ENCODE data around the gene CCDC38. TPM values are rescaled to one million over a fixed set of nuclear protein-coding genes. Genes with fewer than 3 reads are reported as not detected.
"Not testable (repeated sequence)": the region's sequence is repeated elsewhere in the genome, so short reads cannot be mapped to it uniquely, and the experiment has no call there.

The CCDC38 gene
- total RNA-seq, 1 donor from 2014 or later = 0.06 TPM

- peak; percentile 11 for TF ChIP-seq CTCF (conservative IDR thresholded peaks at IDR 0.05; ENCODE audit: low read depth, low read length)
- H3K4me3 ChIP-seq (ENCODE audit: low read depth, low read length) = peak within 1 kb of the TSS; percentile 69
- DNase-seq (ENCODE audit: low read depth) = peak; percentile 84
Observed at GRCh38 chr12:95858451-95859343, 83.7 kb downstream of the CCDC38 start, which contains the start of gene SNRPF. Gene SNRPF (plus strand): TSS chr12:95858952. CDS start chr12:95859074, 122 bp downstream.

GRCh38 chr12:95857799-95858198, 84.6 kb downstream of the CCDC38 start:
- peak overlapping the region; percentile 69 for H3K4me3 ChIP-seq (ENCODE audit: low read depth, low read length)
- DNase-seq (ENCODE audit: low read depth) = no peak
- no peak for TF ChIP-seq CTCF (conservative IDR thresholded peaks at IDR 0.05; ENCODE audit: low read depth, low read length)

- H3K4me3 ChIP-seq (ENCODE audit: low read depth, low read length) = no peak overlapping the region
- TF ChIP-seq CTCF (conservative IDR thresholded peaks at IDR 0.05; ENCODE audit: low read depth, low read length) = no peak
- no peak for DNase-seq (ENCODE audit: low read depth)
Observed at GRCh38 chr12:95857156-95857555, 85.3 kb downstream of the CCDC38 start.

DNA sequence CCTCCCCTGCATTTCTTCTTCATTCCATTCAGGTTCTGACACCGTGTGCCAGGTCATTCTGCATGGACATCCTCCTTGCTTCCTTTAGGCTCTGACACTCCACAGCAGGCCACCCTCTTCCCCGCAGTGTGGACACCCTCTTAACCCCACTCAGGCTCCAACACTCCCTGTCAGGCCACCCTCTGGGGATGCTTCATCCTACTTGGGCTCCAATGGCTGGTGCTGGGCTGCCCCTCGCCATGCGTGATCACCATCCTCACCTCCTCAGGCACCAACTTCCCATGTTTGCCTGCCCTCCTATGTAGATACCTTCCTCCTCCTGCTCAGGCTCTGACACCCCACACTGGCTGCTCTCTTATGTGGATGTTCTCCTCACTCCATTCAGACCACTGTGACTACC, 90.3 kb downstream of the CCDC38 start:
- H3K4me3 ChIP-seq (ENCODE audit: low read depth, low read length) = no peak overlapping the region
- TF ChIP-seq CTCF (conservative IDR thresholded peaks at IDR 0.05; ENCODE audit: low read depth, low read length) = no peak
- no peak for DNase-seq (ENCODE audit: low read depth)

GRCh38 chr12:95851606-95852005, 90.8 kb downstream of the CCDC38 start:
- TF ChIP-seq CTCF (conservative IDR thresholded peaks at IDR 0.05; ENCODE audit: low read depth, low read length) = no peak
- H3K4me3 ChIP-seq (ENCODE audit: low read depth, low read length) = no peak overlapping the region
- no peak for DNase-seq (ENCODE audit: low read depth)

GRCh38 chr12:95848575-95849388, 93.6 kb downstream of the CCDC38 start:
- DNase-seq (ENCODE audit: low read depth) = no peak
- peak; percentile 65 for TF ChIP-seq CTCF (conservative IDR thresholded peaks at IDR 0.05; ENCODE audit: low read depth, low read length)

DNA sequence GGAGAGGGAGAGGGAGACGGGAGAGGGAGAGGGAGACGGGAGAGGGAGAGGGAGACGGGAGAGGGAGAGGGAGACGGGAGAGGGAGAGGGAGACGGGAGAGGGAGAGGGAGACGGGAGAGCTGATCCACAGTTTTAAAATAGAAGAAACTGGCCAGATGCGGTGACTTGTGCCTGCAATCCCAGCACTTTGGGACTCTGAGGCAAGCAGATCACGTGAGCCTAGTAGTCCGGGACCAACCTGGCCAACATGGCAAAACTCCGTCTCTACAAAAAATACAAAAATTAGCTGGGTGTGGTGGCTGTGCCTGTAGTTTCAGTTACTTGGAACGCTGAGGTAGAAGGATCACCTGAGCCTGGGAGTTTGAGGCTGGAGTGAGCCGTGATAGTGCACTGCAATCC, 100.0 kb downstream of the CCDC38 start:
- DNase-seq (ENCODE audit: low read depth) = not testable (repeated sequence)

More at GRCh38 chr12:95848575-95849388, 93.6 kb downstream of the CCDC38 start:
- peak overlapping the region; percentile 41 for H3K4me3 ChIP-seq (ENCODE audit: low read depth, low read length)

More for the DNA sequence above, 100.0 kb downstream of the CCDC38 start:
- not testable (repeated sequence) for H3K4me3 ChIP-seq (ENCODE audit: low read depth, low read length)

Measured in epithelial cell of proximal tubule (primary cell).